Activated CD4-positive, alpha-beta T cell treated with anti-CD3 and anti-CD28 coated beads, Interleukin-2, amount 10 ng/mL, durations not matched to agents 7 days and 5 days (primary cell): ENCODE results near the gene HNRNPUL1. TPM values are rescaled to one million over a fixed set of nuclear protein-coding genes. Genes with fewer than 3 reads are reported as not detected.
A peak's percentile ranks its signal among the peaks of the same experiment; 100 is the strongest.
"Not testable (repeated sequence)": the region's sequence is repeated elsewhere in the genome, so short reads cannot be mapped to it uniquely, and the experiment has no call there.

Experiments used
- CTCF ChIA-PET: fragments of 350-600 bp; sonication (Branson Sonifier 250); formaldehyde crosslinking; loops from one replicate; lab custom pipeline; 2021; ENCODE audit warnings: antibody characterized with exemption; lab: Charles Lee
- POLR2A ChIA-PET: fragments of 350-600 bp; sonication (Branson Sonifier 250); formaldehyde crosslinking; loops from one replicate; lab custom pipeline; 2021; ENCODE audit warnings: antibody characterized with exemption; lab: Charles Lee
- DNase-seq: peaks from one replicate; pipeline ENCODE4 v3.0.0-alpha.2; 2020
- H3K27ac Mint-ChIP-seq: one replicate; pipeline ENCODE4 v1.8.0; 2021; ENCODE audit warnings: mild to moderate bottlenecking, moderate library complexity, mixed read lengths
- H3K27me3 Mint-ChIP-seq: one replicate; pipeline ENCODE4 v1.8.0; 2021; ENCODE audit warnings: mixed read lengths
- H3K36me3 Mint-ChIP-seq: one replicate; pipeline ENCODE4 v1.8.0; 2021; ENCODE audit warnings: low read depth, mixed read lengths
- H3K4me1 Mint-ChIP-seq: one replicate; pipeline ENCODE4 v1.8.0; 2021; ENCODE audit warnings: mixed read lengths
- H3K4me3 Mint-ChIP-seq: one replicate; pipeline ENCODE4 v1.8.0; 2021; ENCODE audit warnings: mild to moderate bottlenecking, moderate library complexity, mixed read lengths
- H3K9me3 Mint-ChIP-seq: one replicate; pipeline ENCODE4 v1.8.0; 2021; ENCODE audit warnings: mixed read lengths
- total RNA-seq, 2 experiments: library from RNA; stranded (reverse); gene quantifications; one replicate each; pipeline ENCODE4 v1.2.3, GENCODE V29; 2021

The HNRNPUL1 gene
- total RNA-seq, 2 experiments from 2014 or later, result 333 to 348 TPM

- Mint-ChIP-seq H3K4me3 (peak overlapping the region; percentile 59), H3K4me1 (peaks cover 19% of the 10 kb centered on the region), H3K27ac (peak overlapping the region; percentile 87), H3K9me3 (no peaks in the 10 kb centered on the region), H3K27me3 (peaks cover 22% of the 10 kb centered on the region), H3K36me3 (no peaks in the 10 kb centered on the region)
- no peak for DNase-seq
- POLR2A ChIA-PET, result interaction anchor here (1.2 kb wide), 1 partner anchor 38 kb away, joined by 7 read pairs; no protein-coding TSS in a partner anchor
- CTCF ChIA-PET, result interaction anchor here (1.0 kb wide), 1 partner anchor 37 kb away, joined by 3 read pairs; no protein-coding TSS in a partner anchor
Observed at GRCh38 chr19:41225238-41226052, 38.7 kb upstream of the HNRNPUL1 start.

DNA sequence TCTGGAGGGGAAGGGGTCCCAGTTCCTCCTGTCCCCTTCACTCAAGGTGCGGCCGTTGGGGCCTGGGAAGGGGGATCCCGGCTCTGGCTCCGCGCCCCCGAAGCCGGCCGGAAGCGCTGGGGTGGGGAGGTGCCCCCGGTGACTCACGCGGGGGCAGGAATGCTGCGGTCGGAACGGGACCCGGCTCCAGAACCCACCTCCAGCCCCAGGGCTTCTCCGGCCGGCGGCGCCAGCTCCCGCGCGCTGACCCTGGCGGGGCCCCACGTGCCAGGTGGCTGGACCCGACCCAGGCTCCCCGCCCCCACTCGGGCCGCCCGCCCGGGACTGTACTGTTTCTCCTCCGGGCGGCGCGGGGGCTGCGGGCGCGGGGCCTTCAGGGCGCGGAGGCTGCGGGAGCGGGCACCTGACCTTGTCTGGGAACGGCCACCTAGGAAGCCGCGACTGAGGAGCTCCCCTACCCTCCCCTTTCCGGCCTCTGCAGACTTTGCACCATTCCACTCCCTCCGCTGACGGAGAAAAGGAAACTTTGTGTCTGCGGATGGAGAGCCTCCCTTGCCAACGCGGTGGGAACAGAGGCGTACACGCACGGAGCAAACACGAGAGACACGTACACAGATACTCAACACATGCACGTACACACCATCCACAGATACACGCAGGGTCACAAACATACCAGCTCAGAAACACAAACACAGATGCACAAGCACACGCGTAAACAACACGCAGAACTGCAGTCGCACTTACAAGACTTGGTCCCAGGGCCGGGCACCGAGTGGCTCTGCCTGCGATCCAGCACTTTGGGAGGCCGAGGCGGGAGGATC lies 37.9 kb upstream of the HNRNPUL1 start:
- DNase-seq, result peak; percentile 51
- CTCF ChIA-PET, result interaction anchor here (0.6 to 1.0 kb wide), 4 partner anchors 20 to 680 kb away, joined by 3 to 4 read pairs (median 3); no protein-coding TSS in a partner anchor
- no peaks in the 10 kb centered on the region for H3K36me3 Mint-ChIP-seq
- H3K9me3 Mint-ChIP-seq, result no peaks in the 10 kb centered on the region
- POLR2A ChIA-PET, result interaction anchor here (0.5 to 1.2 kb wide), 4 partner anchors 37 to 1596 kb away, joined by 3 to 7 read pairs (median 3); no protein-coding TSS in a partner anchor
- H3K27ac Mint-ChIP-seq, result peak overlapping the region; percentile 85
- peaks cover 16% of the 10 kb centered on the region for H3K27me3 Mint-ChIP-seq
- peak overlapping the region; percentile 82 for H3K4me3 Mint-ChIP-seq
- H3K4me1 Mint-ChIP-seq, result peaks cover 19% of the 10 kb centered on the region

DNA sequence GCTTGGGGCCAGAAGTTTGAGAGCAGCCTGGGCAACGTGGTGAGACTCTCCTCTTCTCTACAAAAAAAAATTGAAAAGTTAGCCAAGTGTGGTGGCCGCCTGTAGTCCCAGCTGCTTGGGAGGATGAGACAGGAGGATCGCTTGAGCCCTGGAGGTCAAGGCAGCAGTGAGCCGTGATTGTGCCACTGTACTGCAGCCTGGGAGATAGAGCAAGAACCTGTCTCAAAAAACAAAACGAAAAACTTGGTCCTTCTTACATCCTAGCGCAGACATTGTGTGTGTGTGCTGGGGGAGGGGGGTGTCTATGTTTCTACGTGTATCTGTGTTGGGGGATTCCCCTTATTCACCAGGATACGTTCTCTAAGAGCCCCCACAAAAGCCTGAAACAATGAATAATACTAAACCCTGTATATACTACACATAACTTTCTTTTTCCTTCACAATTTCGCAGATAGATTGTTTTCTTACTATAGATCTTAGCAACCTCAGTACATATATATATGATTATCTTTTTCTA lies 37.2 kb upstream of the HNRNPUL1 start:
- Mint-ChIP-seq H3K4me1 (peaks cover 19% of the 10 kb centered on the region), H3K4me3 (peak overlapping the region; percentile 82), H3K36me3 (no peaks in the 10 kb centered on the region), H3K27ac (peak overlapping the region; percentile 85), H3K27me3 (peaks cover 13% of the 10 kb centered on the region), H3K9me3 (no peaks in the 10 kb centered on the region)
- POLR2A ChIA-PET, result interaction anchor here (0.5 to 1.2 kb wide), 4 partner anchors 36 to 1596 kb away, joined by 3 to 7 read pairs (median 3); no protein-coding TSS in a partner anchor
- DNase-seq, result no peak
- CTCF ChIA-PET, result interaction anchor here (0.6 to 1.0 kb wide), 5 partner anchors 20 to 679 kb away, joined by 3 to 4 read pairs (median 3); no protein-coding TSS in a partner anchor

- Mint-ChIP-seq H3K36me3 (no peaks in the 10 kb centered on the region), H3K27ac (no peak overlapping the region), H3K9me3 (no peaks in the 10 kb centered on the region), H3K4me1 (peaks cover 16% of the 10 kb centered on the region), H3K4me3 (no peak overlapping the region), H3K27me3 (peaks cover 5% of the 10 kb centered on the region)
- no peak for DNase-seq
- ChIA-PET POLR2A (no interaction called here), CTCF (interaction anchor here (0.6 to 1.7 kb wide), 4 partner anchors 24 to 959 kb away, joined by 3 to 4 read pairs (median 3); partner anchors contain the start of gene B9D2)
Observed at GRCh38 chr19:41228486-41228885, 35.7 kb upstream of the HNRNPUL1 start.

GRCh38 chr19:41229338-41229737 lies 34.8 kb upstream of the HNRNPUL1 start:
- POLR2A ChIA-PET, DNase-seq, H3K4me3 Mint-ChIP-seq, H3K9me3 Mint-ChIP-seq, H3K27me3 Mint-ChIP-seq, H3K36me3 Mint-ChIP-seq, H3K27ac Mint-ChIP-seq: not testable (repeated sequence)
- H3K4me1 Mint-ChIP-seq, result peaks cover 16% of the 10 kb centered on the region
- CTCF ChIA-PET, result interaction anchor here (0.8 kb wide), 1 partner anchor 134 kb away, joined by 3 read pairs; the partner anchor contains the start of gene B9D2

GRCh38 chr19:41230067-41230857 lies 33.9 kb upstream of the HNRNPUL1 start:
- Mint-ChIP-seq H3K27me3 (peaks cover 5% of the 10 kb centered on the region), H3K9me3 (no peaks in the 10 kb centered on the region), H3K4me1 (peaks cover 16% of the 10 kb centered on the region), H3K27ac (no peak overlapping the region), H3K36me3 (no peaks in the 10 kb centered on the region), H3K4me3 (no peak overlapping the region)
- POLR2A ChIA-PET, result no interaction called here
- CTCF ChIA-PET, result no interaction called here
- no peak for DNase-seq

DNA sequence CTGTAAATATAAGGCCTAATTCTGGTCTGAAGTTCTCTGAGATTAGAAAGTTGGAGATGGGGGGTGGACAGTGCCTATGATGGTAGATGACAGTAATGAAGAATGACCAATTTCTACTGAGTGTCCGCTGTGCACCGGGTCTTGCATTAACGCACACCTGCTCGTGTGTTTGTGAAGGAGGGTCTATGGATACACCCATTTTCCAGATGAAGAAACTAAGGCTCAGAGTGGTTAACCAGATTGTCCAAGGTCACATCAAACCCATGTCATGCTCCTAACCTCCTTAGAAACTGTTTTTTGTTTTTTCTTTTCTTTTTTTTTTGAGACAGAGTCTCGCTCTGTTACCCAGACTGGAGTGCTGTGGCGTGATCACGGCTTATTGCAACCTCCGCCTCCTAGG lies 31.5 kb upstream of the HNRNPUL1 start:
- H3K9me3 Mint-ChIP-seq, result no peaks in the 10 kb centered on the region
- no peaks in the 10 kb centered on the region for H3K36me3 Mint-ChIP-seq
- H3K27ac Mint-ChIP-seq, result no peak overlapping the region
- ChIA-PET CTCF (interaction anchor here (1.0 kb wide), 1 partner anchor 28 kb away, joined by 5 read pairs; no protein-coding TSS in a partner anchor), POLR2A (no interaction called here)
- H3K4me1 Mint-ChIP-seq, result peaks cover 2% of the 10 kb centered on the region
- H3K27me3 Mint-ChIP-seq, result no peaks in the 10 kb centered on the region
- H3K4me3 Mint-ChIP-seq, result no peak overlapping the region
- DNase-seq, result no peak

- POLR2A ChIA-PET, result no interaction called here
- DNase-seq, result no peak
- Mint-ChIP-seq H3K4me3 (no peak overlapping the region), H3K27ac (no peak overlapping the region), H3K36me3 (no peaks in the 10 kb centered on the region), H3K27me3 (no peaks in the 10 kb centered on the region), H3K4me1 (no peaks in the 10 kb centered on the region), H3K9me3 (no peaks in the 10 kb centered on the region)
- CTCF ChIA-PET, result no interaction called here
Observed at GRCh38 chr19:41233748-41234240, 30.4 kb upstream of the HNRNPUL1 start.

DNA sequence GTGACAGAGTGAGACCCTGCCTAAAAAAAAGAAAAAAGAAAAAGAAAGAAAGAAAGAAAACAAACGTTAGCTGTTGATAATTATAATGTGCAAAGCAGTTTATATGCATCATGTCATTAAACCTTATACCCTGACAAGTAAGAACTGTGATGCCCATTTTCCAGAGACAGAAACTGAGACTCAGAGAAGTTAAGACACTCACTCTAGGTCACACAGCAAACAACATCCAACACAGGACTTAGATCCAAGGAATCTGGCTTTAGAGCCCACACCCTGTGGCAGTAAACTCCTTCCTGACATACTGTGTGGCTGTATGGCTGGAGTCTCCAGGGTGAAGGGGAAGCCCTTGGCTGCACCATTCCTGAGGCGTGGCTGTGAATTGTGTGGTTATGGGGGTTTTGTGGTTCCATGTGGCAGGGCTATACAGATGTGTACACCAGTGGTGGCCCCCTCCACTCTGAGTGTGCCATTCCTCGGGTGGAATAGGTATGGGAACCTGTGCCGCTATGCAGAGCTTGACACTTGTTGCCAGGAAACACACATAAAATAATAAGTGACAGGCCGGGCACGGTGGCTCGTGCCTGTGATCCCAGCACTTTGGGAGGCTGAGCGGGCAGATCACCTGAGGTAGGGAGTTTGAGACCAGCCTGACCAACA lies 29.5 kb upstream of the HNRNPUL1 start:
- POLR2A ChIA-PET, result no interaction called here

GRCh38 chr19:41235480-41235879 lies 28.7 kb upstream of the HNRNPUL1 start:
- Mint-ChIP-seq H3K36me3 (no peaks in the 10 kb centered on the region), H3K4me1 (no peaks in the 10 kb centered on the region), H3K27me3 (no peaks in the 10 kb centered on the region), H3K27ac (no peak overlapping the region), H3K4me3 (no peak overlapping the region), H3K9me3 (no peaks in the 10 kb centered on the region)
- POLR2A ChIA-PET, result no interaction called here
- CTCF ChIA-PET, result interaction anchor here (1.7 kb wide), 1 partner anchor 28 kb away, joined by 7 read pairs; the partner anchor contains the start of gene HNRNPUL1
- DNase-seq, result no peak

More for the DNA sequence above, 29.5 kb upstream of the HNRNPUL1 start:
- H3K4me3 Mint-ChIP-seq, result no peak overlapping the region
- CTCF ChIA-PET, result interaction anchor here (1.7 kb wide), 1 partner anchor 29 kb away, joined by 7 read pairs; the partner anchor contains the start of gene HNRNPUL1
- H3K36me3 Mint-ChIP-seq, result no peaks in the 10 kb centered on the region
- no peaks in the 10 kb centered on the region for H3K27me3 Mint-ChIP-seq
- no peaks in the 10 kb centered on the region for H3K4me1 Mint-ChIP-seq
- no peak for DNase-seq
- no peak overlapping the region for H3K27ac Mint-ChIP-seq
- H3K9me3 Mint-ChIP-seq, result no peaks in the 10 kb centered on the region

- Mint-ChIP-seq H3K4me1 (no peaks in the 10 kb centered on the region), H3K4me3 (no peak overlapping the region), H3K27me3 (no peaks in the 10 kb centered on the region), H3K9me3 (no peaks in the 10 kb centered on the region), H3K27ac (no peak overlapping the region), H3K36me3 (no peaks in the 10 kb centered on the region)
- DNase-seq, result no peak
- ChIA-PET POLR2A (no interaction called here), CTCF (no interaction called here)
Observed at GRCh38 chr19:41238244-41238643, 25.9 kb upstream of the HNRNPUL1 start.
